NCI-H1105 (cell line): ENCODE results near the gene IL1RAPL2.

Experiments
- DNase-seq: peaks from one replicate; lab custom pipeline; 2025; lab: John Stamatoyannopoulos, UW

IL1RAPL2 gene

GRCh38 chrX:105463473-105463872 is 897.5 kb downstream of the IL1RAPL2 start:
- DNase-seq: no peak

DNA sequence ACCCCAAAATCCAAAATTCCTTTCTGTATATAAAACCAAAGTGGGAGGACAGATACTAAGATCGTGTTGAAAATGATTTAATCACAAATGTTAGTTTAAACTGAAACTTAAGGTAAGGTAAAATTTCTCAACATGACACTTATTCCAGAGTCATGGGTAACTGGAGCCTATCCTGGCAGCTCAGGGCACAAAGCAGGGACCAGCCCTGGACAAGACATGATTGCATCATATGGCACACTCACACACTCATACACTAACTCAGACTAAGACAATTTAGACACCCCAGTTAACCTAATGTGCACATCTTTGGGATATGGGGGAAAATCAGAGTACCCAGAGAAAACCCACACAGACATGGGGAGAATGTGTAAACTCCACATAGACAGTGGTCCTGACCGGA is 898.6 kb downstream of the IL1RAPL2 start:
- no peak for DNase-seq

DNA sequence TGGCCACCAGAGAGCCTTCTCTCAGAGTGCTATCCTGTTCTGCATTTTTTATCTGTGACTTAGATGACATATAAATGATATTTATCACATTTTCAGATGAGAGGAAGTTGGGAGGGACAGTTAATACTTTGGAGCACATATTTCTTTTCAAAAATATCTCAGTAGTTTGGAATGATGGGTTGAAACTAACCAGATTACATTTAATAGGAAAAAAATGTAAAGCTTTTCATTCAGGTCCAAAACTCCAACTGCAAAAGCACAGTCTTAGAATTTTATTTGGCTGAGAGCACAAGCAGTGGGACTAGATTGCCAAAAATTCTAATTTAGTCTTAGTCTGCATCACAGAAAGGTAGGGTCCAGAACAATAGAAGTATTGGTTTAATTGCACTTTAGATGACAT is 902.7 kb downstream of the IL1RAPL2 start:
- DNase-seq: no peak

DNA sequence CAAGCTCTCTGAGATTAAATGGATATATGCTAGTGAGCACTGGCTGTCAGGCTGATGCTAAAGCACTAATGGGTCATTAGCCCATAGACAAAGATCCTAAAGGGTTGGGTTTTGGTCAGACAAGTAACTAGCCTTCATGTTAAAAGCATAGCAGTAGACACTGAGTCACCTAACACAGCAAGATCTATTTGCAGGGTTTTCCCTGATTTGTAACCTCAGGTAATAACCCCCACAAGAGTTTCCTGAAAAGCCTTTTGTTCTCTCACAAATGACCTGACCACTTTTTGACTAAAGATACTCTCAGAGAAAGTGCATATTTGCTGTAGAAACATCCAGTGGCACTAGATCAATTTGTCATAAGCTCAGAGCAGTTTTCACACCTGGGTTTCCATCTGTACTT is 905.6 kb downstream of the IL1RAPL2 start:
- DNase-seq: no peak

GRCh38 chrX:105475801-105476200 is 909.8 kb downstream of the IL1RAPL2 start:
- DNase-seq: no peak

- no peak for DNase-seq
These were observed 911.4 kb downstream of the IL1RAPL2 start for GRCh38 chrX:105477351-105477750.

GRCh38 chrX:105480646-105481310 is 914.8 kb downstream of the IL1RAPL2 start:
- DNase-seq: no peak

DNA sequence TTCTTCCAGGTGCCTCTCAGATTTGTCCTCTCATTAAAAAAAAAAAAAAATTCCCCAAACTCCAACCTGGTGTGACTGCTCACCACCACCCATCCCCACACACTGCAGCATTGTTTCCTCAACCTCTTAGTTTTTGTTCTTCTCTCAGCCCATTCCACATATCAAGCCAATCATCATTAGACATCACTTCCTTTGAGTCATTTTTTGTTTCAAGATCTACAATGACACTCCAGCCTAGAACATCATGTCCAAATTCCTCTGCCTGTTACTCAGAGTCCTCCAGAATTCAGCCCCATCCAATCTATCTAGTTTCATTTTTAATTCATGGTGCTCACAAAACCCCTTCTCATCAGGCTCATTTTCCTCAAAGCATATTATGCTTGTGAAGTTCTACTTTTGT is 917.0 kb downstream of the IL1RAPL2 start:
- DNase-seq: no peak

DNA sequence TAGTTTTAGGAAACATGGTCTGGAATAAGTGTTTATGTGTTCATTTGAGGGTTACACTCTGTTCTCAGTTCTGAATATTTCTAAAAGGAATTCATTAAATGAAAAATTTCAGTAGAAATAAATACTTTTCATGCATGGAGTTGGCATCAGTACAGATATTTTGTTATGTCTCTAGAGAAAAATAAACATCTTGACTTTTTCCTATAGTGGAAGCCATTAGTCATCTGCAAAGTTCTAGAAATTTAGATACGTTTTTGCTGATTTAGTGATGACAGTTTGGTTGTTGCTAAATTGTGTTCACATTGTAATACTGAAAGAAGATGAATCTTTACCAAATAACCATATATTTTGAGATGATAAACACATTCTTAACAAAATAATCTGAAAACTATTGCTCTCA is 922.7 kb downstream of the IL1RAPL2 start:
- DNase-seq: no peak

DNA sequence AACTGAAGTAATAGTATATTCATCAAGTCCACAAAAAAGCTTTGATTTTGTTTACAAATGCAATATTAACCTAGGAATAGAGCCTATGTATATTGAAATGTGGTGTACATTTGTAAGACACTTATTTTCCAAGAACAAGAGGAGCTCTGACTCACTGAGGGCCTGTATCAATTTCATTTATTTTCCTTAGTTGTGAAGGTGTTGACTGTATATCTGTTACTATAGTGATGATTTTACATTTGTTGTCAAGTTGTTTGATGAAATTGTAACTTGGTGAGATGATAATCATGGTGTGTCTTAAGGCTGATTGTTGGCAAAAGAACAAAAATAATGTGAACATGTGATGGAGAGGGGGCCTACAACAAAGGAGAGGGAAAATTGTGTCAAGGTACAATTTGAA is 929.4 kb downstream of the IL1RAPL2 start:
- DNase-seq: no peak

DNA sequence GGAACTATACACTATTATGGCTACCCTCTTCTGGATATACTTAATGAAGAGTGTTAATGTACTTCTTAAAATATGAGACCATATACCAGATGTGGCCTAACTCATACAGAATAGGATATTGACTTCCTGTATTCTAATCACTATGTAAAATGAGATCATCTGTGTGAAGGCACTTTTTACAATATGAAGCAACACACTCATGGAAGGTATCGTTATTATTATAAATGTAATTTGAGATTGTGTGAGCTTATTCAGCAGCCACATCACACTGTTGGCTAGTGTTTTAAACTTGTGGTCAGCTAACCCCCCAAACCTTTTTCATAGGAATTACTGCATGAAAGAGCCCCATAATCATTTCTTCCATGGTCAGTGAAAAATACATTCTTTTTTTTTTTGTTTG is 936.3 kb downstream of the IL1RAPL2 start:
- no peak for DNase-seq

GRCh38 chrX:105515561-105515960 is 949.6 kb downstream of the IL1RAPL2 start:
- DNase-seq: no peak

DNA sequence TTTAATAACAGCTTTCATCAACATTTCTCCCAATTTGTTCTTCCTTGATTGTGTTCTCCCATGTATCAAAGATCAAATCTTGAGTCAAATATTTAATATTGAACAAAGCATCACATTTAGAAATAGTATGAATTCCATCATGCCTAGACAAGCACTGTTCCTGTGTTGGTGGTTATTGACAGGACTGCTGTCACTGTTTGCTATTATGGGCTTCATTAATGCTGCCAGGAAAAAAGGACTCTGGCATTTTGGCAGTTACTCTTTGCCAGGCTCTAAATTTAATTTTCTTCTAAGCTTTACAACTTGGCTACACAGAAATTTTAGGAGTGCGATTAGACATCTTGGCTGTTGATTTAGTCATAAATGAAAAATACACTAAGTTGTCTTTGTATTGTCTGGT is 960.4 kb downstream of the IL1RAPL2 start:
- DNase-seq: no peak

- no peak for DNase-seq
These were observed 961.8 kb downstream of the IL1RAPL2 start for GRCh38 chrX:105527759-105528158.

- DNase-seq: no peak
These were observed 968.0 kb downstream of the IL1RAPL2 start for GRCh38 chrX:105533951-105534350.

- no peak for DNase-seq
These were observed 977.3 kb downstream of the IL1RAPL2 start for GRCh38 chrX:105543283-105543682.

GRCh38 chrX:105550043-105550663 is 984.2 kb downstream of the IL1RAPL2 start:
- DNase-seq: no peak

- DNase-seq: no peak
These were observed 986.4 kb downstream of the IL1RAPL2 start for GRCh38 chrX:105552395-105552794.

DNA sequence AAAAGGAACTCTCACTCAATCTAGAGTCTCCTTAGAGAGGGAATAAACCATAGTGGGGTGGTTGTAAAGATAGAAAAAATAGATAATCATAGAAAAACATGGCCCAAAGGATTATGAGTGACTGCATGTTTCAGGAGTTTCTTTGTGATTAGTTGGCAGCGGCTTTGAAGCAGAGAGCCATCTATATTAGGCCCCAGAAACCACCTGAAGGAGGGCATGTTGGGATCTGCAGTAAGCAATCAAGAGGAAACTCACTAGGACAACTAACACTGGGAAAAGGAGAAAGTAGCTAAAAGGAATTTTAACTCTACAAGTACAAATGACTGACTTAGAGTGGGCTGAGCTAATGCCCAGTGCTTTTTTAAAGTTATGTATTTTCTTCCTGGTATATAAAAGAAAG is 987.1 kb downstream of the IL1RAPL2 start:
- no peak for DNase-seq

GRCh38 chrX:105564501-105564900 is 998.5 kb downstream of the IL1RAPL2 start:
- no peak for DNase-seq

GRCh38 chrX:105565856-105566255 is 999.9 kb downstream of the IL1RAPL2 start:
- DNase-seq: no peak

GRCh38 chrX:105567082-105567481 is 1001.1 kb downstream of the IL1RAPL2 start:
- DNase-seq: no peak

DNA sequence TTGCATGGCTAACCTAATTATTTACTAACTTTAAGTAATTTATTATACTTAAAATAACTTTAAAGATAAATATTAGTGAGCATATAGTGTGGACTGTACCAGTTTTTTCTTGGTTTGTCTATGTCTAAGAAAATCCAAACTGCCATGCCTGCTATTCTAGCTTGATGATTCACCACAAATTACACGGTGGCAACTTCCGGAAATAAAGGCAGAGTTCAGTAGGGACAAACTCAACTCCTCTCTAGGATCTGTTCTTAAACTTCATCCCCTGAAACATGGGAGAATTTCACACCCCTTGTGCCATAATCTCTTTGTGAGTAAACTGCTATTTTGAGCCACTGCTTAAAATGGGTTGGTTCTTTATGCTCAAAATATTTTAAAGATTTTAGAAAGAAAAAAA is 1042.7 kb downstream of the IL1RAPL2 start:
- DNase-seq: no peak

GRCh38 chrX:105609530-105609929 is 1043.5 kb downstream of the IL1RAPL2 start:
- DNase-seq: no peak
